ENCODE measurements around the gene ZNF202. TPM values are rescaled to one million over a fixed set of nuclear protein-coding genes. Genes with fewer than 3 reads are reported as not detected.

ZNF202 gene
- total RNA-seq, 1 donor from 2014 or later, result 11.3 TPM

- Histone ChIP-seq H3K79me2 (ENCODE audit: insufficient read depth, low read length) (no peaks in the 10 kb centered on the region), H3K27me3 (ENCODE audit: insufficient read depth, low read length) (peaks cover 3% of the 10 kb centered on the region), H3K9ac (ENCODE audit: low read length) (no peak overlapping the region), H3K36me3 (ENCODE audit: insufficient read depth, low read length) (no peaks in the 10 kb centered on the region), H3K9me3 (ENCODE audit: insufficient read depth, low read depth, low read length) (no peaks in the 10 kb centered on the region), H4K20me1 (ENCODE audit: insufficient read depth, low read length) (no peaks in the 10 kb centered on the region), H3K4me3 (ENCODE audit: insufficient read depth, low read depth, low read length) (no peak overlapping the region), H3K4me2 (ENCODE audit: low read length) (no peak overlapping the region), H2AFZ (ENCODE audit: low read depth, low read length) (no peak overlapping the region), H3K27ac (ENCODE audit: low read depth, low read length) (no peak overlapping the region), H3K4me1 (ENCODE audit: insufficient read depth, low read length) (no peaks in the 10 kb centered on the region)
- H3K4me3 Mint-ChIP-seq (ENCODE audit: unreplicated experiment), result no peak overlapping the region
- H3K9me3 Mint-ChIP-seq (ENCODE audit: unreplicated experiment), result no peaks in the 10 kb centered on the region
- peaks cover 2% of the 10 kb centered on the region for H3K27me3 Mint-ChIP-seq (ENCODE audit: low read depth, unreplicated experiment)
- H3K27ac Mint-ChIP-seq (ENCODE audit: unreplicated experiment), result no peak overlapping the region
- no peak for FAIRE-seq
- no peak for DNase-seq (ENCODE audit: low read depth)
- peaks cover 2% of the 10 kb centered on the region for H3K4me1 Mint-ChIP-seq (ENCODE audit: low read depth, unreplicated experiment)
- no peaks in the 10 kb centered on the region for H3K36me3 Mint-ChIP-seq (ENCODE audit: low read depth, unreplicated experiment)
- no peak for TF ChIP-seq EZH2 (IDR thresholded peaks at IDR 0.05; ENCODE audit: insufficient read depth, low read length)
- no peak for TF ChIP-seq CTCF (IDR thresholded peaks at IDR 0.05; ENCODE audit: insufficient read depth, low read depth, low read length)
Measured at GRCh38 chr11:123684601-123685000, 56.9 kb downstream of the ZNF202 start.

- FAIRE-seq (no peak), DNase-seq (ENCODE audit: low read depth) (no peak)
- Mint-ChIP-seq H3K36me3 (ENCODE audit: low read depth, unreplicated experiment) (no peaks in the 10 kb centered on the region), H3K27ac (ENCODE audit: unreplicated experiment) (no peak overlapping the region), H3K27me3 (ENCODE audit: low read depth, unreplicated experiment) (peaks cover 2% of the 10 kb centered on the region), H3K4me1 (ENCODE audit: low read depth, unreplicated experiment) (peaks cover 2% of the 10 kb centered on the region), H3K4me3 (ENCODE audit: unreplicated experiment) (no peak overlapping the region), H3K9me3 (ENCODE audit: unreplicated experiment) (no peaks in the 10 kb centered on the region)
- Histone ChIP-seq H3K4me3 (ENCODE audit: insufficient read depth, low read depth, low read length) (no peak overlapping the region), H3K36me3 (ENCODE audit: insufficient read depth, low read length) (no peaks in the 10 kb centered on the region), H4K20me1 (ENCODE audit: insufficient read depth, low read length) (no peaks in the 10 kb centered on the region), H3K27me3 (ENCODE audit: insufficient read depth, low read length) (peaks cover 3% of the 10 kb centered on the region), H3K9ac (ENCODE audit: low read length) (no peak overlapping the region), H2AFZ (ENCODE audit: low read depth, low read length) (no peak overlapping the region), H3K27ac (ENCODE audit: low read depth, low read length) (no peak overlapping the region), H3K9me3 (ENCODE audit: insufficient read depth, low read depth, low read length) (no peaks in the 10 kb centered on the region), H3K79me2 (ENCODE audit: insufficient read depth, low read length) (no peaks in the 10 kb centered on the region), H3K4me2 (ENCODE audit: low read length) (no peak overlapping the region), H3K4me1 (ENCODE audit: insufficient read depth, low read length) (no peaks in the 10 kb centered on the region)
- TF ChIP-seq EZH2 (IDR thresholded peaks at IDR 0.05; ENCODE audit: insufficient read depth, low read length) (no peak), CTCF (IDR thresholded peaks at IDR 0.05; ENCODE audit: insufficient read depth, low read depth, low read length) (no peak)
Measured at GRCh38 chr11:123683428-123684170, 57.9 kb downstream of the ZNF202 start.
